HG03135 (cell line): ENCODE measurements around the gene KLF13.

Source experiments
- ATAC-seq: cut with Tn5 transposase; IDR thresholded peaks from one replicate; pipeline ENCODE4 v1.9.1; 2021; ENCODE audit warnings: mild to moderate bottlenecking, moderate library complexity; ENCODE audit not compliant: unreplicated experiment

The KLF13 gene

GRCh38 chr15:31360843-31361763 is 34.5 kb downstream of the KLF13 start:
- peak; percentile 71 for ATAC-seq

GRCh38 chr15:31361764-31362515 is 35.3 kb downstream of the KLF13 start:
- no peak for ATAC-seq

GRCh38 chr15:31362886-31363285 is 36.3 kb downstream of the KLF13 start:
- no peak for ATAC-seq

- ATAC-seq, result no peak
These were observed 37.8 kb downstream of the KLF13 start for GRCh38 chr15:31364301-31365031.

GRCh38 chr15:31365032-31365654 is 38.5 kb downstream of the KLF13 start:
- no peak for ATAC-seq

GRCh38 chr15:31365655-31366127 is 39.1 kb downstream of the KLF13 start:
- peak; percentile 55 for ATAC-seq

- ATAC-seq, result no peak
These were observed 39.6 kb downstream of the KLF13 start for GRCh38 chr15:31366169-31366734.

- no peak for ATAC-seq
These were observed 40.5 kb downstream of the KLF13 start for GRCh38 chr15:31367021-31367729.

GRCh38 chr15:31367730-31368344 is 41.2 kb downstream of the KLF13 start:
- no peak for ATAC-seq

GRCh38 chr15:31369727-31370126 is 43.1 kb downstream of the KLF13 start:
- no peak for ATAC-seq

GRCh38 chr15:31371520-31372240 is 45.0 kb downstream of the KLF13 start:
- ATAC-seq, result no peak

- ATAC-seq, result no peak
These were observed 46.0 kb downstream of the KLF13 start for GRCh38 chr15:31372635-31373091.

- ATAC-seq, result no peak
These were observed 46.6 kb downstream of the KLF13 start for GRCh38 chr15:31373096-31373865.

- ATAC-seq, result no peak
These were observed 47.3 kb downstream of the KLF13 start for GRCh38 chr15:31373970-31374369.

- ATAC-seq, result no peak
These were observed 47.9 kb downstream of the KLF13 start for GRCh38 chr15:31374489-31374888.

- ATAC-seq, result no peak
These were observed 48.4 kb downstream of the KLF13 start for GRCh38 chr15:31374986-31375385.

- ATAC-seq, result no peak
These were observed 49.1 kb downstream of the KLF13 start for GRCh38 chr15:31375772-31376171.

GRCh38 chr15:31376511-31376910 is 49.9 kb downstream of the KLF13 start:
- no peak for ATAC-seq
